ENCODE results near the gene ZSWIM4.

ZSWIM4 gene

DNA sequence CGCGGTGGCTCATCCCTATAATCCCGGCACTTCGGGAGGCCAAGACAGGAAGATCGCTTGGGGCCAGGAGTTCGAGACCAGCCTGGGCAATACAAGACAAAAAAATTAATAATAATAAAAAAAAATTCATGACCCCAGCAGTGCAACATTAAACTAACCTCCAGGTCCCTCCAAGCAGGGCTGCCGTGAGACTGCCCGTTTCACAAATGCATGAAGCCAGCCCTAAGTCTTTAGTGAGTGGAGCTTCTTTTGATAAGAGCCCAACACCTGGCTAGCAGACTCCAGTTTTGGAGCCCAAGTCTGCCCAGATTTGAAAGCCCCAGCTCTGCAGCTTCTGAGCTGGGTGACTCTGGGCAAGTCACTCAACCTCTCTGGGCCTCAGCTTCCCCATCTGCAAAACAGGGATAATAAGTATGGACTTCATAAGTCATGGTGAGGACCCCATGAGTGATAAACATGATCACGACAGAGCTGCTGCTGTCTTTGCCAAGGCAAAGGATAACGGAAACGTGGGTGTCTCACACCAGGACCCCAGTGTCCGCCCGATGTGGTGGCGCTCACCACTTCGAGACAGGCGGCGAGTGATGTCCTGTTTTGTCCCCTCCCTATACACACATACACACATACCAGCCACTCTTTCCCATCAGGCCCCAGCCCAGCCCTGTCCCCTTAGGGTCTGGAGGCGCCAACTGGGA, 43.3 kb downstream of the ZSWIM4 start:
- in situ Hi-C loops (cut with HindIII; ENCODE audit: low pct_ligation_motif_present, low sequenced_read_pairs) = no loop called here
- H3K27me3 ChIP-seq (replicated peaks) = no peaks in the 10 kb centered on the region
- no peak for DNase-seq
- H3K36me3 ChIP-seq (replicated peaks) = peaks cover 65% of the 10 kb centered on the region
- peak overlapping the region; percentile 96 for H3K27ac ChIP-seq
- TF ChIP-seq, protein P1, sequence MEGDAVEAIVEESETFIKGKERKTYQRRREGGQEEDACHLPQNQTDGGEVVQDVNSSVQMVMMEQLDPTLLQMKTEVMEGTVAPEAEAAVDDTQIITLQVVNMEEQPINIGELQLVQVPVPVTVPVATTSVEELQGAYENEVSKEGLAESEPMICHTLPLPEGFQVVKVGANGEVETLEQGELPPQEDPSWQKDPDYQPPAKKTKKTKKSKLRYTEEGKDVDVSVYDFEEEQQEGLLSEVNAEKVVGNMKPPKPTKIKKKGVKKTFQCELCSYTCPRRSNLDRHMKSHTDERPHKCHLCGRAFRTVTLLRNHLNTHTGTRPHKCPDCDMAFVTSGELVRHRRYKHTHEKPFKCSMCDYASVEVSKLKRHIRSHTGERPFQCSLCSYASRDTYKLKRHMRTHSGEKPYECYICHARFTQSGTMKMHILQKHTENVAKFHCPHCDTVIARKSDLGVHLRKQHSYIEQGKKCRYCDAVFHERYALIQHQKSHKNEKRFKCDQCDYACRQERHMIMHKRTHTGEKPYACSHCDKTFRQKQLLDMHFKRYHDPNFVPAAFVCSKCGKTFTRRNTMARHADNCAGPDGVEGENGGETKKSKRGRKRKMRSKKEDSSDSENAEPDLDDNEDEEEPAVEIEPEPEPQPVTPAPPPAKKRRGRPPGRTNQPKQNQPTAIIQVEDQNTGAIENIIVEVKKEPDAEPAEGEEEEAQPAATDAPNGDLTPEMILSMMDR (IDR thresholded peaks at IDR 0.05; ENCODE audit: low read depth, low read length, missing control alignments) = no peak
- peak overlapping the region; percentile 80 for H3K4me3 ChIP-seq (ENCODE audit: low read depth, low read length)

DNA sequence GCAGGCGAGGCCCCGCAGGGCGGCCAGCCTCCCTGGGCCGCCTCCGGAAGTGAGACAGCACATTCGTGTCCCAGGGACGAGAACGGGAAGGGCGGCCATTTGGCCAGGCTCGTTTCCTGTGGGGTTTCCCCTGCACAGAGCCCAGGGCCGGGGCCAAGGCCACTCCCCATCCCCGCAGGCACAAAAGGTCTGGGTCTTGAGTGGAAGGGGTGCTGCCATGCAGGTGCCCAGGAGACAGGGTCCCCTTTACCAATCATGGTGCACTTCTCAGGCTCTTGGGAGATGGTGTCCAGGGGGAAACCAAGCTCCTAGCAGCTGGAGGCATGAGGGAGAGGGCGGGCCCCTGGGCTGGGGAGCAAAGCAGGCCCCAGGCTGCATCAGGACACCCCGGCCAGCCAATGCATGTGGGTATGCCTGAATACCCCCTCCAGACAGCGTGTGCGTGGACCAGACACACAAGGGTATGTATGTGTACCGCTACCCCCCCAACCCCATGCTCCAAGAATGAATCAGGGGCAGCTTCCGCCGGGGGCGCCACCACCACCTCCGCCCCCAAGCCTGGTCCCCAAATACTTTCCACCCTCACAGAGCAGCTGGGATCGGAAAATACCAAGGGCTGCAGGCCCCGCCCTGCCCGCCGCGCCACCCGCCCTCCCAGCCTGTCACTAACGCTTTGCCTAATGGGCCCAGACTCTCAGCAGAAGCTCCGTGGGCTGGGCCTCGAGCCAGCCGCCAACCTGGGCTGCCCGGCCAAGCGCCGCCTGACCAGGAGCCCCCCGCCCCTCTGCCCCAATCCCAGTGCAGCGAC, 44.1 kb downstream of the ZSWIM4 start:
- H3K27ac ChIP-seq = peak overlapping the region; percentile 96
- no peak for DNase-seq
- in situ Hi-C loops (cut with HindIII; ENCODE audit: low pct_ligation_motif_present, low sequenced_read_pairs) = no loop called here

DNA sequence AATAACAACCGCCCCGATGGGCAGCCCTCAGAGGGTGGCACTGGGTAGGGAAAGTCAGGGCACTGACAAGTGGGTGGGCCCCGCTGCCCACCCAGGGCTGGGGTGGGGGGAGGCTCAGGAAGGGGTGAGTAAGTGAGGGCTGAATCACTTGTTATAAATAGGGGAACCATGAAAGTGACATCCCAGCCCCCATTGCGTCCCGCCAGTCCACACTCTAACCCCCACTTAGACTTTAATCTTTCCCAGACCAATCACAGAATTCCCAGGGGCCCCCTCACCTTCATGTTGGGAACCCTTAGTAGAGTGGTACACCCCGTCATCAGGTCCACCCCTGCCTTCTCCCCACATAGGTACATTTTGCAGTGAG, 44.7 kb downstream of the ZSWIM4 start:
- peaks cover 52% of the 10 kb centered on the region for H3K36me3 ChIP-seq (replicated peaks)
- peak overlapping the region; percentile 80 for H3K4me3 ChIP-seq (ENCODE audit: low read depth, low read length)
- in situ Hi-C loops (cut with HindIII; ENCODE audit: low pct_ligation_motif_present, low sequenced_read_pairs) = no loop called here
- H3K27ac ChIP-seq = peak overlapping the region; percentile 96
- no peaks in the 10 kb centered on the region for H3K27me3 ChIP-seq (replicated peaks)
- TF ChIP-seq, protein P1 (IDR thresholded peaks at IDR 0.05; ENCODE audit: low read depth, low read length, missing control alignments) = no peak
- DNase-seq = no peak

More for the DNA sequence above, 44.1 kb downstream of the ZSWIM4 start:
- H3K36me3 ChIP-seq (replicated peaks) = peaks cover 58% of the 10 kb centered on the region
- no peaks in the 10 kb centered on the region for H3K27me3 ChIP-seq (replicated peaks)
- H3K4me3 ChIP-seq (ENCODE audit: low read depth, low read length) = peak overlapping the region; percentile 80
- TF ChIP-seq, protein P1 (IDR thresholded peaks at IDR 0.05; ENCODE audit: low read depth, low read length, missing control alignments) = peak; percentile 22

DNA sequence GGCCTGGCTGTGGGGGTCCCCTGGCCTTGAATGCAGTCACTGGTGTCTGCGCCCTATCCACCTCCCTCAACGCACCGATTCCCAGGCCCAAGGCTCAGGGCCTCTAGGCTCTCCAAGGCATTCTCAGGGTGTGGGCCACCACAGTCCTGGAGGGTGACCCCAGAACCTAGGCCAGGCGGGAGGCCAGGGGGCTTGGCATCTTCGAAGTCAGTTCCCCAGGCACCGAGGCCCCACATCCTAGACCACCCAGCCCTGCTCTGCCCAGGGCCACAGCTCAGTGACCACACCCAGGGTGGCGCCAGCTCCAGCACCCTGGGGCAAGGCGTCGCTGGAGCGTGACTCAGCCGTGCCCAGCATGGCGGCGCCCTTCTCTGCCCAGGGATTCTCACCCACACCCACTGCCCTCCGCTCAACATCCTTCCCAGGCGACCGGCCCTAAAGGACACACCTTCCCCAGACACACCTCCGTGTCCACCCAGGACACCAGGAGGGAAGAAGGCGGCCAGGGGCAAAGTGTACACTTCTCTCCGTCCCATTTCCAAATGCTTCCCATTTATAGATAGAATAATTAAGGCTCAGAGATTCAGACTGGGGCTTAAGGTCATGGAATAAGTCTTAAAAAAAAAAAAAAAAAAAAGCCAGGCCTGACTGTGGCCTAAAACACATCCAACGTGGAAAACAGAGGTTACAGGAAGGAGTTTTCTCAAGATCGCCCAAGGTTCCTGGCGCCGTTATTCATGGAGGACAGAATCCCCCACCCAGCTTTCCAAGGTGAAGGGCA, 45.3 kb downstream of the ZSWIM4 start:
- peak overlapping the region; percentile 96 for H3K27ac ChIP-seq
- no peak for DNase-seq
- in situ Hi-C loops (cut with HindIII; ENCODE audit: low pct_ligation_motif_present, low sequenced_read_pairs) = no loop called here
- H3K4me3 ChIP-seq (ENCODE audit: low read depth, low read length) = peak overlapping the region; percentile 80
- no peaks in the 10 kb centered on the region for H3K27me3 ChIP-seq (replicated peaks)
- TF ChIP-seq, protein P1 (IDR thresholded peaks at IDR 0.05; ENCODE audit: low read depth, low read length, missing control alignments) = no peak
- peaks cover 48% of the 10 kb centered on the region for H3K36me3 ChIP-seq (replicated peaks)

DNA sequence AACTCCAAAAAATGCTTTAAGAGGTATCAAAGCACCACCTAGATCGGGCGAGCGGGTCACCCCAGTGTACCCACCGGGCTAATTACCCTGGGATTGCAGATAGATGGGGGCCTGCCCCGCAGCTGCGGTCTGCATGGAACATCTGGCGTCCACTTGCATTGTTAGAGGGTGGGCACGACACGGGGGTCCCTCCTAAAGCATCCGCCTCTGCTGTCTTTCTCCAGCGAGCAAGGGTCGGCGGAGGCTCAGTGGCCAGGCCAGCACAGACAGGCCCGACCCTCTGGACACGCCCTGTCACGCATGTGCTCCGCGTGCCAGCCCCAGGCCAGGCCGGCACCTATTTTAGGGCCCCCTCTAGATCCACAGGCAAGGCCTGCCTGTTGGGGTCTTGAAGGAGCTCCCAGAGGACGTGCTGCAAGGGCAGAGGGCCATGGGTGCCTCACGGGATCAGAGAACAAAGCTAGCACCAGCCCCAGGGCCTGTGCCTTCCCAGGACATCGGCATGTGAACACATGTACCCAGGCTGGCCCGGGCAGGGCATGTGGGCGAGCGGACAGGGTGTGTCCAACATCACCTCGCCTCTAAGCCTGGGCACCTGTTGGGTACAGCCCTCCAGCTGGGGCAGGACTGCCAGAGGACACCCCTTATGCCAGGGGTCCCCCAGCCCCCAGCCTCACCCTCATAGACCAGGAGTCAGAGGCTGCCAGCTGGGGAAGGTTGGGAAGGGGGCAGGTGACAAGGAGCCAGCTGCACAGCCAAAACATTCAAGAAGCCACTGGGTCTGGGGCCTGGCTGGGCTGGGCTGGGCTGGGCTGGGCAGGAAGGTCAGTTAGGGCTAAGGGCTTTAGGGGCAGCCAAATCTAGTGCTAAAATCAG, 46.1 kb downstream of the ZSWIM4 start:
- Histone ChIP-seq H3K36me3 (replicated peaks) (peaks cover 40% of the 10 kb centered on the region), H3K27me3 (replicated peaks) (no peaks in the 10 kb centered on the region), H3K4me3 (ENCODE audit: low read depth, low read length) (peak overlapping the region; percentile 80), H3K27ac (peak overlapping the region; percentile 96)
- DNase-seq = no peak
- in situ Hi-C loops (cut with HindIII; ENCODE audit: low pct_ligation_motif_present, low sequenced_read_pairs) = no loop called here
- TF ChIP-seq, protein P1 (IDR thresholded peaks at IDR 0.05; ENCODE audit: low read depth, low read length, missing control alignments) = no peak

All from brain microvascular endothelial cell (primary cell).